Uterus (tissue), 2 donors: ENCODE measurements around the gene DHX8.

Experiments used
- POLR2A ChIP-seq, 2 donors: fragments of 450-650 bp; IDR thresholded peaks; one replicate each; pipeline ENCODE4 v1.6.1; 2016; ENCODE audit warnings: antibody characterized with exemption in 2 of 2, mild to moderate bottlenecking in 1 of 2, moderate library complexity in 1 of 2
- TF ChIP-seq, protein P1 (sequence below), 4 experiments: fragments of 200-600 bp in 2 of 4; fragments of 450-650 bp in 2 of 4; sonication (generic) in 2 of 4; IDR thresholded peaks; one replicate each; pipeline ENCODE4 v1.5.1; 2016 to 2019; ENCODE audit warnings: antibody characterized with exemption in 4 of 4, mild to moderate bottlenecking in 2 of 4, moderate library complexity in 1 of 4

DNA sequence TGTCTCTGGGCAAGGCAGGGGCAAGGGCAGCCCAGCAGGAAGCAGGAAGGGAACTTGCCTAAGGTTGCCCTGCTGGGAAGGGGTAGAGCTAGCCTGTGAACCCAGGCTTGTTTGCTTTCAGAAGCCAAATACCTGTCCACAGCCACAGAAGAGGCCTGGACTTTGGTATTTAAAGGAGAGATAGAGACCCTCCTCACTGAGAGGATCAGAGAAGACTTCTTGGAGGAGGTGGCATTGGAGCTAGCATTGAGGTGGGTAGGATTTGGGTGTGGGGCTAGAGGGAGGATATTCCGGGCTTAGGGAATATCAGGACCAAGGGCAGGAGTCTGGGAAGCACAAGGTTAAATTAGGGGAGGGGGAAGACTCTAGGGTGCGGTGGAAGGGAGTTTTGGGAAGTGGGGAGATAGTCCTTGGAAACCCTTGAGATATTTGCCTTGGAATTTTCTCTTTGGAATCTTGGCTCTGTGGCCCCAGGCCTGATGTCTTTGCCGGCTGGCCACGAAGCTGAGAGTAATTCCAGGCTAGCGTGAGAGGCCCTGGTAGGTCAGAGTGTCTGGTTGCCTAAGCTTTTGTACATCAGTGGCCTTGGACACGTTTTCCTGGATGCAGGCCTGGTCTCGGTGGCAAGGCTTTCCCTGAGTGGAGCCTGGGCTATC is 75.5 kb downstream of the DHX8 start:
- TF ChIP-seq, protein P1, sequence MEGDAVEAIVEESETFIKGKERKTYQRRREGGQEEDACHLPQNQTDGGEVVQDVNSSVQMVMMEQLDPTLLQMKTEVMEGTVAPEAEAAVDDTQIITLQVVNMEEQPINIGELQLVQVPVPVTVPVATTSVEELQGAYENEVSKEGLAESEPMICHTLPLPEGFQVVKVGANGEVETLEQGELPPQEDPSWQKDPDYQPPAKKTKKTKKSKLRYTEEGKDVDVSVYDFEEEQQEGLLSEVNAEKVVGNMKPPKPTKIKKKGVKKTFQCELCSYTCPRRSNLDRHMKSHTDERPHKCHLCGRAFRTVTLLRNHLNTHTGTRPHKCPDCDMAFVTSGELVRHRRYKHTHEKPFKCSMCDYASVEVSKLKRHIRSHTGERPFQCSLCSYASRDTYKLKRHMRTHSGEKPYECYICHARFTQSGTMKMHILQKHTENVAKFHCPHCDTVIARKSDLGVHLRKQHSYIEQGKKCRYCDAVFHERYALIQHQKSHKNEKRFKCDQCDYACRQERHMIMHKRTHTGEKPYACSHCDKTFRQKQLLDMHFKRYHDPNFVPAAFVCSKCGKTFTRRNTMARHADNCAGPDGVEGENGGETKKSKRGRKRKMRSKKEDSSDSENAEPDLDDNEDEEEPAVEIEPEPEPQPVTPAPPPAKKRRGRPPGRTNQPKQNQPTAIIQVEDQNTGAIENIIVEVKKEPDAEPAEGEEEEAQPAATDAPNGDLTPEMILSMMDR (IDR thresholded peaks at IDR 0.05): no peak
- TF ChIP-seq POLR2A (IDR thresholded peaks at IDR 0.05): no peak
